ENCODE measurements around the gene SNX30. TPM values are rescaled to one million over a fixed set of nuclear protein-coding genes. Genes with fewer than 3 reads are reported as not detected.

The SNX30 gene
- total RNA-seq, 4 donors from 2014 or later: 4.8 to 10.2 (median 9.3) TPM

DNA sequence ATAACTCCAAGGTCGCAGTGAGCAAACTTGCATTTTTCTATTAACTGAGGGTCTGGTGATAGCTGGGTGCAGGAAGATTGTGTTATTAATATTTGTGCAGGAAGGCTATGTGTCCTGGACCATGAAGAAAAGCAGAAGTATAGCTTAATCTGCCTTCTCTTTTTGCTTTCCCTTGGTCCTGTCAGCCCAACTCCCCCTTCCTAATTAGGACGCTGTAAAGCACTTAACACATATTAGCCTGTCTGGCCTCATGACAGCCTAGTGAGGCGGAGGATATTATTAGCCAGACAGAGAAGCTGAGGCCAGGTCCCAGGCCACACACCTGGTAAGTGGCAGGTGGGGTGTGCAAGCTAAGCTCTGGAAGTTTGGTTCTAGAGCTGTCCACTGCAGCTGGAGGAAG is 110.6 kb downstream of the SNX30 start:
- TF ChIP-seq, protein P1, sequence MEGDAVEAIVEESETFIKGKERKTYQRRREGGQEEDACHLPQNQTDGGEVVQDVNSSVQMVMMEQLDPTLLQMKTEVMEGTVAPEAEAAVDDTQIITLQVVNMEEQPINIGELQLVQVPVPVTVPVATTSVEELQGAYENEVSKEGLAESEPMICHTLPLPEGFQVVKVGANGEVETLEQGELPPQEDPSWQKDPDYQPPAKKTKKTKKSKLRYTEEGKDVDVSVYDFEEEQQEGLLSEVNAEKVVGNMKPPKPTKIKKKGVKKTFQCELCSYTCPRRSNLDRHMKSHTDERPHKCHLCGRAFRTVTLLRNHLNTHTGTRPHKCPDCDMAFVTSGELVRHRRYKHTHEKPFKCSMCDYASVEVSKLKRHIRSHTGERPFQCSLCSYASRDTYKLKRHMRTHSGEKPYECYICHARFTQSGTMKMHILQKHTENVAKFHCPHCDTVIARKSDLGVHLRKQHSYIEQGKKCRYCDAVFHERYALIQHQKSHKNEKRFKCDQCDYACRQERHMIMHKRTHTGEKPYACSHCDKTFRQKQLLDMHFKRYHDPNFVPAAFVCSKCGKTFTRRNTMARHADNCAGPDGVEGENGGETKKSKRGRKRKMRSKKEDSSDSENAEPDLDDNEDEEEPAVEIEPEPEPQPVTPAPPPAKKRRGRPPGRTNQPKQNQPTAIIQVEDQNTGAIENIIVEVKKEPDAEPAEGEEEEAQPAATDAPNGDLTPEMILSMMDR (IDR thresholded peaks at IDR 0.05): no peak
- TF ChIP-seq POLR2A (IDR thresholded peaks at IDR 0.05): no peak
- Histone ChIP-seq H3K27ac (peak overlapping the region in 2 of 4 donors; percentile 52 to 70), H3K27me3 (no peaks in the 10 kb centered on the region), H3K4me3 (no peak overlapping the region), H3K4me1 (peaks cover 0 to 21% (median 0%) of the 10 kb centered on the region in 3 donors), H3K9me3 (no peaks in the 10 kb centered on the region), H3K36me3 (peaks cover 0 to 16% (median 0%) of the 10 kb centered on the region in 3 donors)
- WGBS, 2 donors: 88 to 93% methylated on average over 3 of the region's 3 CpGs
- intact Hi-C loops (cut with DNase I): no loop called here
- no peak for DNase-seq

DNA sequence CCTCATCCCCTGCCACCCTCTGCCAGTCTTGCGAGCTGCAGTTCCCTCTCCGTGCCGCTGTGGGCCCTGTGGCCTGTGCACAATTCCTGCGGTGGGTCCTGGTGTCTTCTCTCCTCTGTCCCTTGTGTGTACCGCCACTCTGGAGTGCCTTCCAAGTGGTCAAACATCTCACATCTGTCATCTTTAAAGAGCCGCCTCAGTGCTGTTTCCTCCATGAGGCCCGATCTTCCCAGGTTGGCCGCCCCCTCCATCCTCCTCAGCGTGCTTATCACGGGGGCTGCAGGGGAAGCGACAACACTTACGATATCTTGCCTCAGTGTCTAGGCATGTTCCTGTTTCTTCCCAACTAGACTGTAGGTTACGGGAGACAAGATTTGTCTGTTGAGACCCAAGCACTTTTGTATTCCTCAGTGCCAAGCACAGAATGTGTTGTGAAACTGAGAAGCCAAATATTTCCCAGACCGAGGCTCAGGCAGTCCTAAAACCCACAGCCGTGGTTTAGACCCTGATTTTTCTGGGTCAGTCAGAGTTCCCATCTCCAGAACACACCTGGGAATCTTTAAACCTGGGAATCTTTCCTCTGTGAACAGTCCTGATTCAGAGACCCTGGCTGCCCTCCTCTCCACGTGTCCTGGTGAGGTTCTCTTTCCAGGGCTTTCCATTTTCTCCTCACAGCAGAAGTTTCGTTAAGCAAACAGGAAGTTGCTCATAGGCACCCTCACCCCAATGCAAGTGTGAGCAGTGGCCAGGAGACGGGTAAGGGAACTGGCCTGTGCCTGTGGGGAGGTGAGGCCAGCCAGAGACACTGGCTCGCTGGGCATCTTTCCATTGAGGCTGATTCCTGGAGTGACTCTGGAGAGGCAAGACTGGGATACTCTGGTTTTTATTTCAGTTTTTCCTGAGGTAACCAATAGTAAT is 111.3 kb downstream of the SNX30 start:
- 78 to 80% methylated on average over 17 to 18 of the region's 19 CpGs for WGBS, 2 donors

DNA sequence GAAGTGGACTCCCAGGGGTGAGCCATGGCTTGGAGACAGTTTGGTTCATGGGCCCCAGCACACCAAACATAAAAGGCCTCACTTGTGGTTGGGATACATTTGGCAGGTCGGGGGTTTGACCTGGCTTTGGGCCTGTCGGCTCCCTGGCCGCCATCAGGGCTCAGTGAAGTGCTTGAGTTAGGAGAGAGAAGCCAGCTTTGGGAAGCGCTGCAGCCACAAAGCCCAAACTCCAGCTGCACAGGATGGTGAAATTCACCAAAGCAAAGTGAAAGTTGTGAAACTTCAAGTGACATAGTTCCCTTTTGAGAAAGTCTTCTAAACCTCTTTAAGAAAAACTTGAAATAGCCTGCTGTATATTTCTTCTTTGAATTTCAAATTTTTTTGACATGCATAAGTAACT is 112.7 kb downstream of the SNX30 start:
- intact Hi-C loops (cut with DNase I): no loop called here
- no peak for DNase-seq
- Histone ChIP-seq H3K9me3 (no peaks in the 10 kb centered on the region), H3K4me3 (no peak overlapping the region), H3K27ac (peak overlapping the region in 2 of 4 donors; percentile 31 to 70), H3K27me3 (no peaks in the 10 kb centered on the region), H3K4me1 (peaks cover 0 to 32% (median 6%) of the 10 kb centered on the region in 3 donors), H3K36me3 (peaks cover 0 to 22% (median 0%) of the 10 kb centered on the region in 3 donors)
- no peak for TF ChIP-seq POLR2A (IDR thresholded peaks at IDR 0.05)
- TF ChIP-seq, protein P1 (IDR thresholded peaks at IDR 0.05): no peak
- 0 to 6% methylated on average over 1 to 3 of the region's 4 CpGs for WGBS, 2 donors

More for the DNA sequence above, 111.3 kb downstream of the SNX30 start:
- no peak overlapping the region for H3K4me3 ChIP-seq
- peaks cover 0 to 20% (median 0%) of the 10 kb centered on the region in 3 donors for H3K36me3 ChIP-seq
- TF ChIP-seq, protein P1 (IDR thresholded peaks at IDR 0.05): no peak
- no peak for TF ChIP-seq POLR2A (IDR thresholded peaks at IDR 0.05)
- intact Hi-C loops (cut with DNase I): no loop called here
- peaks cover 0 to 21% (median 0%) of the 10 kb centered on the region in 3 donors for H3K4me1 ChIP-seq
- no peak for DNase-seq
- H3K27me3 ChIP-seq: no peaks in the 10 kb centered on the region
- H3K27ac ChIP-seq: peak overlapping the region in 2 of 4 donors; percentile 52 to 70
- H3K9me3 ChIP-seq: no peaks in the 10 kb centered on the region

DNA sequence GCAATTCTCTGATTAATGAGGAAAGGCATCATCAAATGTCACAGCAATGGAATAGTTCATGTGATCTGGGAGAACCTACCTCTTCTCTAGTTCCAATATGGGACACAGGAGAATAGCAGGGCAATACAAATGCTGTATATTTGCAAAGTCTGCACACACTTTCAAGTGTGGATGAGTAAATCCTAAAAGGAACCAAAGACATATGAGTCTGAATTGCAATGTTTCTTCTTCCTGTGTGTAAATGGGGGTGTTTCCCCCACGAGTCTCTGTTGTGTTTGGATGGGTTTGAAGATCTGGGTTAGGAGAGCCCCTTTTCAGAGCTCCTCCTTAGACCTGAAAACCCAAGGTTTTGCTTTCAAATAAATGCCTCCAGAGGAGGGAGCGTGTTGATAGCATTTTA is 113.2 kb downstream of the SNX30 start:
- peak overlapping the region in 1 of 4 donors; percentile 3 for H3K27ac ChIP-seq
- H3K4me1 ChIP-seq: peaks cover 0 to 29% (median 7%) of the 10 kb centered on the region in 3 donors
- DNase-seq: no peak
- TF ChIP-seq, protein P1 (IDR thresholded peaks at IDR 0.05): no peak
- TF ChIP-seq POLR2A (IDR thresholded peaks at IDR 0.05): no peak
- no peaks in the 10 kb centered on the region for H3K27me3 ChIP-seq
- H3K4me3 ChIP-seq: no peak overlapping the region
- H3K36me3 ChIP-seq: peaks cover 0 to 27% (median 0%) of the 10 kb centered on the region in 3 donors
- intact Hi-C loops (cut with DNase I): no loop called here
- H3K9me3 ChIP-seq: no peaks in the 10 kb centered on the region
- 62 to 68% methylated on average over 2 of the region's 2 CpGs for WGBS, 2 donors

DNA sequence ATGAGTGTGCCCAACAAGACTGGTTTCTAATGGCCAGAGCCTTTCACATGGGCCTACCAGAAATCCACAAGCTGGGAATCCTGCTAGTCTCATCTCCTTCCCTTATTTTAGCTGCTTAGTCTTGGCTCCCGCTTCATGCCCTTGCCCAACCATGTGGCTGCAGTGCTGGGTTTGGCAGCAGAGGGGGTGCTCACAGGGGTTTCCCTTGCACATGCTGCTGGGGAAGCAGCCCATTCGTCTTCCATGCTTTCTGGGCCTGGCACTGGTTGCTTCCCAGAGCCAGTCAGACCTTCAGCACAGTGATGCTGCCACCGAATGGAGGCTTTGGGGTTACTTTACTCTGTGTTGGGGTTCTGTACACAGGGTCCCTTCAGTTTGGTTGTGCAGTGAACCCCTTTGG is 113.8 kb downstream of the SNX30 start:
- Histone ChIP-seq H3K36me3 (peaks cover 0 to 33% (median 0%) of the 10 kb centered on the region in 3 donors), H3K4me3 (no peak overlapping the region), H3K27ac (no peak overlapping the region), H3K9me3 (no peaks in the 10 kb centered on the region), H3K4me1 (peaks cover 0 to 35% (median 7%) of the 10 kb centered on the region in 3 donors), H3K27me3 (no peaks in the 10 kb centered on the region)
- WGBS, 2 donors: 45 to 82% methylated on average over 2 of the region's 3 CpGs
- no peak for DNase-seq
- TF ChIP-seq, protein P1 (IDR thresholded peaks at IDR 0.05): no peak
- no peak for TF ChIP-seq POLR2A (IDR thresholded peaks at IDR 0.05)
- intact Hi-C loops (cut with DNase I): no loop called here

All from esophagus squamous epithelium (tissue), 5 donors.